Breast epithelium (tissue), 3 donors: Measurements from ENCODE around the gene CCDC178.

Source experiments
- POLR2A ChIP-seq: fragments of 450-650 bp; IDR thresholded peaks from one replicate; pipeline ENCODE4 v1.6.1; 2016; ENCODE audit warnings: antibody characterized with exemption, mild to moderate bottlenecking, moderate library complexity
- TF ChIP-seq, protein P1 (sequence below), 3 donors: fragments of 450-650 bp; IDR thresholded peaks; one replicate each; pipeline ENCODE4 v1.5.1; 2016 to 2017; ENCODE audit warnings: antibody characterized with exemption in 3 of 3, mild to moderate bottlenecking in 3 of 3, moderate library complexity in 3 of 3

DNA sequence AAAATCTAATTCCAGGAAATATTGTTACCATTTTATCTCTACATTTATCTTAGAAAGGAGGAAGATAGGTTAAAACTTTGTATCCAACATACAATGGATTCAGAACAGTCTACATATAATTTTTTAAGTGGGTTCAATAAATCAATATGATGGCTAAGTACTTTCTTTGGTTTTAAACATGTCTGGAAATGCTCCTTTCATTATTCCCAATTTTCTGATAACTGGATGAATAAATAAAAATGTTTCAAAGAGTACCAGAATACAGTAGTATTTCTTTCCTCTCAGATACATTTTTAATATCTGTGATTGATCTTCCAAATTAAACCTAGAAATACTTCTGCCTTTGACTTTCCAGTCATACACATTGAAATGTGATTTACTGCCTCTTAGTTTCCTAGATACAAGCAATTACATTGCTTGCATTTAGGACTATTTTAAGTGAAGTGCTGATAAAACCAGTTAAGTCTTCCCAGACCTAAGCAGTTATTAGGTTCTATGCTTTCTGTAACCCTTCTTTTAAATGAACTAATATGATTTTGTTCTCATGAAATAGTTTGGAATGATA, 283.5 kb downstream of the CCDC178 start:
- no peak for TF ChIP-seq POLR2A
- TF ChIP-seq, protein P1, sequence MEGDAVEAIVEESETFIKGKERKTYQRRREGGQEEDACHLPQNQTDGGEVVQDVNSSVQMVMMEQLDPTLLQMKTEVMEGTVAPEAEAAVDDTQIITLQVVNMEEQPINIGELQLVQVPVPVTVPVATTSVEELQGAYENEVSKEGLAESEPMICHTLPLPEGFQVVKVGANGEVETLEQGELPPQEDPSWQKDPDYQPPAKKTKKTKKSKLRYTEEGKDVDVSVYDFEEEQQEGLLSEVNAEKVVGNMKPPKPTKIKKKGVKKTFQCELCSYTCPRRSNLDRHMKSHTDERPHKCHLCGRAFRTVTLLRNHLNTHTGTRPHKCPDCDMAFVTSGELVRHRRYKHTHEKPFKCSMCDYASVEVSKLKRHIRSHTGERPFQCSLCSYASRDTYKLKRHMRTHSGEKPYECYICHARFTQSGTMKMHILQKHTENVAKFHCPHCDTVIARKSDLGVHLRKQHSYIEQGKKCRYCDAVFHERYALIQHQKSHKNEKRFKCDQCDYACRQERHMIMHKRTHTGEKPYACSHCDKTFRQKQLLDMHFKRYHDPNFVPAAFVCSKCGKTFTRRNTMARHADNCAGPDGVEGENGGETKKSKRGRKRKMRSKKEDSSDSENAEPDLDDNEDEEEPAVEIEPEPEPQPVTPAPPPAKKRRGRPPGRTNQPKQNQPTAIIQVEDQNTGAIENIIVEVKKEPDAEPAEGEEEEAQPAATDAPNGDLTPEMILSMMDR (IDR thresholded peaks at IDR 0.05) = no peak
